Hindlimb muscle (tissue), 1 donor: ENCODE measurements around the gene ACTG1. TPM values are rescaled to one million over a fixed set of nuclear protein-coding genes. Genes with fewer than 3 reads are reported as not detected.

Experiments used
- DNase-seq: peaks from one replicate; pipeline ENCODE4 v3.0.0-alpha.2; 2013
- polyA plus RNA-seq: library from polyadenylated mRNA; unstranded; fragments of 120-200 nt; gene quantifications from one replicate; pipeline ENCODE4 v1.2.1, GENCODE V29; 2013; ENCODE audit not compliant: insufficient read length

Gene ACTG1
- polyA plus RNA-seq, 1 donor, result 1,339 TPM

DNA sequence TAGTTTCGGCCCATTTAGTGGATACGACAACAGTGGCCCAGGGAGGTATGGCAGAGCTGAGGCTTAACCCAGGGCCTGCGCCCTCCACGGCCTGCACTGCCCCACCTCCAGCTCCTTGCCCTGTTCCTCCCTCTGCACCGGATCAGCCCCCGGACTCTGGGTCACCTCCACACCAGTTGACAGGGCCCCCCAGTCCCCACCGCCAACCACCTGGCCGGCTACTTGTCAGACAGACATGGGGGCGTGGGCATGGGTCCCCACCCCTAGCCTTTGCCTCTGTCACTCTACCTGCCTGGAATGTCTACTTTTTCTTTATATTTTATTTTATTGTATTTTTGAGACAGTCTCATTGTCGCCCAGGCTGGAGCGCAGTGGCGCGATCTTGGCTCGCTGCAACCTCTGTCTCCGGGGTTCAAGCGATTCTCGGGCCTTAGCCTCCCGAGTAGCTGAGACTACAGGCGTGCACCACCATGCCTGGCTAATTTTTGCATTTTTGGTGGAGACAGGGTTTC, 3.0 kb upstream of the ACTG1 start:
- DNase-seq, result no peak

DNA sequence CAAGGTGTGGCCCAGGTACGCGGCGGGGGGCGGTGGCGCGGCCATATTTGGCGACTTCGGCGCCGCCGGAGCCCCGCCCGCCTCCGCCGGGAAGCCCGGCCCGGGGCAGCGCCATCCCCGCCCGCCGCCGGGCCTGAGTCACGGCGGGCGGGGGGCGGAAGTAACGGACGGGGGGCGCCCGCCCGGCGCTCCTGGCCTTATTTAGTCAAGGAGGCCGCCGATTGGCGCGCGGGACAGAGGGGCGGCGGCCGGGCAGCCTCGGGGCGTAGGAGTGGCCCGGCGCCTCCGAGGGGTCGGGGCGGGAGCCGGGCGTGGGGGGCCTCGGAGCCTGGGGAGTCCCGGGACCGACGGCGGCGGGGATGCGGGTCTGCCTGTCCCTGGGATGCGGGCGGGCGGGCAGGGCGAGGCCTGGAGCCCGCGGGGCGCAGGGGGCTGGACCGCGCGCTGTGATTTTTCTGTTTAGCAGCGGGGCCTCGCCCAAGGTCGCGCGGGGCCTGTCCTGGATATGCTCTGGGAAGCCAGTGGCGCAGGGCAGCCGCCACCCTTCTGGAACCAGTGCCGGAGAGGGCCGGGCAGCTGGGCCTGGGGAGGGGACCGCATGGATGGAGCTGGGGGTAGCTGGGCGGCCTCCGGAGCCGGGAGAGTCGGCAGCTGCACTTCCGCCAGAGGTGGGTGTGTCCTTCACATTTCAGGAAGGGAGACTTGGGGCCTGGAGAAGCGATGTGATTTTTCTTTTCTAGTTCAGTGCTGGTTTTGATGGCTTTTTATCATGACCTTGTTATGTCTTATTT, 2.3 kb upstream of the ACTG1 start:
- peak; percentile 78 for DNase-seq

DNA sequence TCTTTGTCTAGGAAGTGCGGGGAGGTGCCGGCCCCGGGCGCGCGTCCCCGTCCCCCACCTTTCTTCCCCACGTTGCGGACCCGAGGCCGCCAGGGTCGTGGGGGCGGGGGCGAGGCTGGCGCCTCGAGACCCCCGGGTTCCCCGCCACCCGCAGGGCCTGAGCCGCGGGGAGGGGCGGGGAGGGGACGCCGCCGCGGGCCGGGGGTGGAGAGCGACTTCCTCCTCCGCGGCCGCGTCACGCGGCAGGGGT, 1.8 kb upstream of the ACTG1 start:
- no peak for DNase-seq

DNA sequence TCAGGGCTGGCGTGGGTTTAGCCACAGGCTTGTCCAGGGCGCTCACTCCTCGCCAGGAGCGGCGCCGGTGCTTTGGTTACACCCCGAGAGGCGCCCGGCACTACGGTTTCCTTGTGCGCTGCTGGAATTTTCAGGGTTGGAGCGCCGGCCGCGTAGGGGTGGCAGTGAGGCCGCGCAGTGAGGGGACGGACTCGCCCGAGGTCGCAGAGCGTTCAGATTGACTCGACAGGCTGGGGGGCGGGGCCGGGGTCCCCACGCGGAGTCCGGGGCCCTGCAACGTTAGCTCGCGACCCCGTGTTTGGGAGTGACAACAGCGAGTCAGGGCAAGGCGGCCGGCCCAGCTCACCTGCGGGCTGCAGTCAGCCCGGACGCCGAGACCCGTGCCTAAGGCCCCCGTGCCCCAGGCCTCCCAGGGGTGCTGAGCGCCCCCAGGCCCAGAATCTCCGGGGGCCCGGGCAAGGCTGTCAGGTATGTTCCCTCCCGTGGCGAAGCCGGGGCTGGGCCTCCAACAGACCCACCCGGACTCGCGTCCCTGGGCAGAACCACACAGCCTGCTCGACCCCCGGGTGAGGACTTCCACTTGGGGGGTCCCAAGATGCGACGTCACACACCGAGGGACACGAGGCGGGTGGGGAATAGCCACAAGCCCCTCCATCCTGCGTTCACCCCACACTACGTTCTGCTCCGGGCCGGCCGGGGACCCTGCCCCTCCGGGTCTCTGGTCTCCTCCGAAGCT, 1.3 kb upstream of the ACTG1 start:
- DNase-seq, result peak; percentile 74

DNA sequence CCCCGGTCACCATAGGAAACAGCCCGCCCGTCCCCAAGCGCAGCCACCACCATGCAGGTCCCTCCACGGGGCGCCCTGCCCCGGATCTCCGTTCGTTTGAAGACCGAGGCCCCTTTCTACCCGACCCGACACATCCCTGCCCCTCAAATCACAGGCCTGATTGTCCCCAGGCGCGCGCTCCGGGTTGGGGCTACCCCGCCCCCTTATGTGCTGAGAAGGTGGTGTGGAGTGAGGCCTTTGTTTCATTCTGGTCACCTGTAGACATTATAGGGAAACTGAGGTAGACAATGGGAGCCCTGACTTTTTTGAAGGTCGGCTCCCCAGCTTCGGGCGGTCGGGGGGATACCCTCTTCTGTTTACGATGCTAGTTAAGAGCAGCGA, 763 bp upstream of the ACTG1 start:
- DNase-seq, result no peak

DNA sequence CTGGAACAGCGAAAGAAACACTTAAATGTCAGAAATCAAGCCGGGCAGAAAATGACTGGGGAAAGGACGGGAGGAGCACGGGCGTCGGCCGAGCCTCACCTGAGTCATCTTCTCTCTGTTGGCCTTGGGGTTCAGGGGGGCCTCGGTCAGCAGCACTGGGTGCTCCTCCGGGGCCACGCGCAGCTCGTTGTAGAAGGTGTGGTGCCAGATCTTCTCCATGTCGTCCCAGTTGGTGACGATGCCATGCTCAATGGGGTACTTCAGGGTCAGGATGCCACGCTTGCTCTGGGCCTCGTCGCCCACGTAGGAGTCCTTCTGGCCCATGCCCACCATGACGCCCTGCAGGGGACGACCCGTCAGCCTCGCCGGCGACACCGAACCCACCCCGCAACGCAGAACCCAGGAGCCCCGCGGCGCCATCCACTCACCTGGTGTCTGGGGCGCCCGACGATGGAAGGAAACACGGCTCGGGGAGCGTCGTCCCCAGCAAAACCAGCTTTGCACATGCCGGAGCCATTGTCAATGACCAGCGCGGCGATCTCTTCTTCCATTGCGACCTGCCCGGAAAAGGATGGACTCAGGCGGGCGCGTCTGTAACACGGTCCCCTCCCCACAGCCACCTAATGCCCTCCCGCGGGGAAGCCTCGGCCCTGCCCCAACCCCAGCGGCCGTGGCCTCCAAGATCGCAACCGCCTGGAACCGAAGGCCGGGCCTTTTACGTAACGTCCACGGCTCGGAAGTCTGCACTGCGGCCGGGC, 616 bp downstream of the ACTG1 start:
- DNase-seq, result no peak

DNA sequence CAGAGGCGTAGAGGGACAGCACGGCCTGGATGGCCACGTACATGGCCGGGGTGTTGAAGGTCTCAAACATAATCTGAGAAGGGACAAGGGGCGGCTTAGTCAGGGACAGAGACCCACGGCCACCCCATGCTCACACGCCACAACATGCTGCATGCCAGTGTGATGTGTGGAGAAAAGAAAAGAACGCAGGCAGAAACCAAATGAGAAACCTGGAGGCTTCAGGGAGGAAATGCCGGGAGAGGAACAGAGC, 1.1 kb downstream of the ACTG1 start:
- DNase-seq, result no peak

DNA sequence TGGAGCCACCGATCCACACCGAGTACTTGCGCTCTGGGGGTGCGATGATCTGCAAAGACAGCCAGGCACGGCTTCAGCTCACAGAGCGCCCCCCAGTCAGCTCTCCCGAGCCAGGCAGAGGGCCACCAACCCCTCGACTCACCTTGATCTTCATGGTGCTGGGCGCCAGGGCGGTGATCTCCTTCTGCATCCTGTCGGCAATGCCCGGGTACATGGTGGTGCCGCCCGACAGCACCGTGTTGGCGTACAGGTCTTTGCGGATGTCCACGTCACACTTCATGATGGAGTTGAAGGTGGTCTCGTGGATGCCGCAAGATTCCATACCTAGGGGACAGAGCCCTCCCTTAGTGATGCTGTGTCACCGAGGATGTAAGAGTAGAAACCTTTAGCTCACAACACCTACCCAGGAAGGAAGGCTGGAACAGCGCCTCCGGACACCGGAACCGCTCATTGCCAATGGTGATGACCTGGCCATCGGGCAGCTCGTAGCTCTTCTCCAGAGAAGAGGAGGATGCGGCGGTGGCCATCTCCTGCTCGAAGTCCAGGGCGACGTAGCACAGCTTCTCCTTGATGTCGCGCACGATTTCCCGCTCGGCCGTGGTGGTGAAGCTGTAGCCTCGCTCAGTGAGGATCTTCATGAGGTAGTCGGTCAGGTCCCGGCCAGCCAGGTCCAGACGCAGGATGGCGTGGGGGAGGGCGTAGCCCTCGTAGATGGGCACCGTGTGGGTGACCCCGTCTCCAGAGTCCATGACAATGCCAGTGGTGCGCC, 1.6 kb downstream of the ACTG1 start:
- no peak for DNase-seq

DNA sequence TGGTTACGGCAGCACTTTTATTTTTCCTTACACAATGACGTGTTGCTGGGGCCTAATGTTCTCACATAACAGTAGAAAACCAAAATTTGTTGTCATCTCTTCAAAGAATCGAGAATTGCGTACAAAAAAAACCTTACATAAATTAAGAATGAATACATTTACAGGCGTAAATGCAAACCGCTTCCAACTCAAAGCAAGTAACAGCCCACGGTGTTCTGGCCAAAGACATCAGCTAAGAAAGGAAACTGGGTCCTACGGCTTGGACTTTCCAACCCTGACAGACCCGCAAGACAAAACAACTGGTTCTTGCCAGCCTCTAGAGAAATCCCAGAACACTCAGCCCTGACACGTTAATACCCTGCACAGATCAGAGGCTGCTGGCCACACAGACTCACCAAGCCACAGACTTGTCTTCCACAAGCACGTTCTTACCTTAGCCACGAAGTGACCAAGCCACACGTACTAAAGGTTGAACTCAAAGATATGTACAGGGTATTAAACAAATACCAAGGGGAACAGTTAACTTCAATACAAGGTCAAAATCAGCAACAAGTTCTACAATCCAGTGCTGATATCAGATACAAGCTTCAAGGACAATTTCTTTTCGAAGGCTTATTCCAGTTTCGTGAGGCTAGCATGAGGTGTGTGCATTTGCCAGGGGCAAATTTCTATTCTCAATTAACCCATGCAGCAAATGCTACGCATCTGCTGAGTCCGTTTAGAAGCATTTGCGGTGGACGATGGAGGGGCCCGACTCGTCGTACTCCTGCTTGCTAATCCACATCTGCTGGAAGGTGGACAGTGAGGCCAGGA, 2.4 kb downstream of the ACTG1 start:
- DNase-seq, result no peak

DNA sequence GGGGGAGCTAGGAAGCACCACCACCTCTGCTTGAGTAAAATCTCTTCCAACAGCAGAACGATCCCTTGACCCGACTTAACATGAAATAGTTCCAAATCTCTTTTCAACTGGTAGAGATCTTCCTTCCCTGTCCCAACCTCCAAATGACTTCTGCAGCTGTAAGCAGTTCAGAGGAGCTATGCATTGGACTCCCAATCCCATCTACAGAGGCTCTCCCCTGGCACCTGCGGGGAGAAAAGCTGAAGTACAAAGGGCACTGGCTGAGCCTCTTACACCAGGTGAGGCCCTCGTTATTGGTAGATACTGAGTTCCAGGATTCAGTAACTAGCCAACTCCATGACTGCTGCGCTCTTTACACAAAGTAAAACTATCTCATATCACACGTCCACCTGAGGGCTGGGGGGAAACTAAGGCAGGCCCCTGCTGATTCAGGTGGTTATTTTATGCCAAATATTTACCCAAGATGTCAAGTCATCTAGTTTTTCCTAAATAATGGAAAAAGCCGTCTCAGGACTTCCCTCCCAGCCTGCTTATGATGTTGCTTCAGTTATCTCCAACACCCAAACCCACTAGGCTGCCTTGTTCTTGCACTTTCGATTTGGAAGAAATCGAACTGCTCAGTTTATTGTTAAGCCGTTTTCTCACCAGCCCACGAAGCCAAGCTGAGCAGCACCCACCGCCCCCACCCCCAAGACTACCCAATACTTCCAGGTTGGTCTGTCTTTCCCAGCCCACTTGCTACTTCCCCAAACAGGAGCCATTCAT, 3.2 kb downstream of the ACTG1 start:
- DNase-seq, result no peak

DNA sequence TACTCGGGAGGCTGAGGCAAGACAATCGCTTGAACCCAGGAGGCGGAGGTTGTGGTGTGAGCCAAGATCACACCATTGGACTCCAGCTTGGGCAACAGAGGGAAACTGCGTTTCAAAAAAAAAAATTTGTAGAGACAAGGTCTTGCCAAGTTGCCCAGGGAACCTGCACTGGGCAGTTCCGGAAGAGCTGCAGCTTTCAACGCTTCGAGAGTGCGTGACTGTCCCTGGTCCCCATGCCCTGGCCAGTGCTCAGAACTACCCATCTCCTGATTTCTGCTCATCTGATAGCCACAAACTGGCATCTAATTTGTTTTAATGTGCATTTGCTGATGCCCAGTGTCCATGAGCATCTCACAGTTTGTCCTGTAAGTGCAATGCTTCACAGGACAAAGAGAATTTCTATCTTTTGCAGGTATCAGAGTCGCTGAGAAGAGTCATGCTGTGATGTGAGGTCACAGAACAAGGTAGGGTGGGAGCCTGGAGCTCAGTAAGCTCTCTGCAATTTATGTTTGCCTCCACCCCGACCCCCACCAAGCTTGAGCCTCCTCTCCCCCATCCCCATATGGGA, 3.9 kb downstream of the ACTG1 start:
- no peak for DNase-seq

DNA sequence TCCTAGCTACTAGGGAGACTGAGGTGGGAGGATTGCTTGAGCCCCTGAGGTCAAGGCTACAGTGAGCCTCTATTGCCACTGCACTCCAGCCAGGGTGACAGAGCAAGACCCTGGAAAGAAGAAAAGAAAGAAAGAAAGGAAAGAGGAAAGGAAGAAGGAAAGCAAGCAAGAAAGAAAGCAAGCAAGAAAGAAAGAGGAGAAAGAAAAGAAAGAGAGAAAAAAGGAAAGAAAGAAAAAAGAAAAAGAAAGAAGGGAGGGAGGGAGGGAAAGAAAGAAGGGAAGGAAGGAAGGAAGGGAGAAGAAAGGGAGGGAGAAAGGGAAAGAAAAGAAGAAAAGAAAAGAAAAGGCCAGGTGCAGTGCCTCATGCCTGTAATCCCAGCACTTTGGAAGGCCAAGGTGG, 9.0 kb downstream of the ACTG1 start:
- no peak for DNase-seq

DNA sequence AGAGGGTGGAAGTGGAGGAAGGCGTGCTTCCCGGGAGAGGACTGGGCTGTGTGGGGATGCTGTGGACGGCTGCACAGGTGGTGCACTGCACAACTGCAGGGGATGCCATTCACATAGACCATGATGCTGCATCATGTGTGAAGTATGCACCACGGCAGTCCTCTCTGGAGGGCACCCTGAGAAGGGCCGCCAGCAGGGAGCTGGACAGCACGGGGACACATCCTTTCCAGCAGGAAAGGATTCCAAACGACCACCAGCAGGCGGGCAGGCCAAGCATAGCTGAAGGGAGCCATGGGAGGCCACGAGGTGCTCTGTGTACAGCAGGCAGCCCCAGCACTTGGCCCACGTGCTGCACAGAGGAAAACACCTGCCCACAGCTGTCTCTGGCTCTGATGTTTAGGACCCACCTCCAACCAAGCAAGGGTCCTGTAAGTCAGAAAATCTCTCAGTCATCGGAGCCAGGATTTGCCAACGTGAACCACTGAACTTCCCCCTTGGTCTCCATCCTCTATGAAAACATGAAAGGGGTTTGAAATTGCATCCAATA, 10.1 kb downstream of the ACTG1 start:
- DNase-seq, result no peak

DNA sequence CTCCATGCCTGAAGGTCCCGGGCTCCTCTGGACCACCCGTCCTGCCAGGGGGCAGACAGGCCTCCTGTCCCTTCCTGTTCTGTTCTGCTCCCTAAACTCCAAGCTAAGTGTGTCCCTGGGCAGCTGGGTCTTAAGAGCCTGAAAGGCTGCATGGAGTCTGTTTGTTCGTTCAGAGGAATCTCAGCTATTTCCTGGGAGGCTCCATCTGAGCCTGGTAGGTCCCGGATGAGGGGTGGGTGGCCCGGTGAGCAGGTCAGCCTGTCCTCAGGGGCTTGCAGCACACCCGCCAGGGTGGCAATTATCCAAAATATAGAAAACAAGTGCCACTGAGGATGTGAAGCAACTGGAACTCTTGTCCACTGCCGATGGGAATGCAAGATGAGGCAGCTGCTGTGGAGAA, 12.6 kb downstream of the ACTG1 start:
- no peak for DNase-seq

DNA sequence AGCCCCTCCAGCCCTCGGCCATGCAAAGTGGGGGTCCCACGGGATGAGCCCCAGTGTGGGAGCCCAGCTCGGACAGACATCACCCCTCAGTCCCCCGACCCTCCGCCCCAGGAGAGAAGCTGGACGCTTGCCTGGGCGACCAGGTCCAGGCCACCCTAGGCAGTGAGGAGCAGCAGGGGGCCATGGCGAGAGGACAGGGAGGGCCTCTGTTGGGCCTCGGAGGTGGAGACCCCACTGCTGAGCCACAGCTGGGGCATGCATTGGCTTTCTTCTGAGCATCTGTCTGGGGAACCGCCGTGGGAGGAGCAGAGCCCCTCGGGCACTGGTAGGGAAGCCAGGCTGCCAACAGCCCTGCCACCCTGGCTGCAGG, 13.0 kb downstream of the ACTG1 start:
- DNase-seq, result no peak

DNA sequence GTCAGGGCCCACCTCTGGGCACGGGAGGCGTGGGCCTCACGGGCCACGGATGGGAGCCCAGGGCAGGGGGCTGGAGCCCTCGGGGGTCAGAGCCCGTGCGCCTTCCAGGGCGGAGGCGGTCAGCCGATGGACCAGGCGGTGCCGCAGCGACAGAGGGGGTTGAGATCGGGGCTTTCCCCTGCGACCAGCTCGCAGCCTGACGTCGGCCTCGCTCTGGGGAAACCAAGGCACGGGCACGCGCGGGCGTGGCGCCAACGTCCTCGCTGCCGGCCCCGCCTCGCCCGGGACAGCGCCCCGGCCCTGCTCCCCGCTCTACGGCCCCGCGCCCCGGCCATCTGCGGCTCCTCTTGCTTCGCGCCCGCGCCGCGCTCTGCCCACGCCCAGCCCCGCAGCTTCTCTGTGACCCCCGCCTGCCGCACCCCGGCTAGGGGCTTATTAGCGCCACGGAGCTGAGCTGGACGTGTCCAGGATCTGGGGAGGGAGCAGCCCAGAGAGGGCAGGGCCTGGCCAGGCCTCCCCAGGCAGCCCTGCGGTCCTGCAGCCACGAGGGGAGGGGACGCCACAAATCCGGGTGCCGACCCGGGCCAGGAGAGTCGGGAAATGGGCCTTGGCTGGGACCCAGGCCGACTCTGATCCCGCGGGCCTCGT, 13.5 kb downstream of the ACTG1 start:
- no peak for DNase-seq

DNA sequence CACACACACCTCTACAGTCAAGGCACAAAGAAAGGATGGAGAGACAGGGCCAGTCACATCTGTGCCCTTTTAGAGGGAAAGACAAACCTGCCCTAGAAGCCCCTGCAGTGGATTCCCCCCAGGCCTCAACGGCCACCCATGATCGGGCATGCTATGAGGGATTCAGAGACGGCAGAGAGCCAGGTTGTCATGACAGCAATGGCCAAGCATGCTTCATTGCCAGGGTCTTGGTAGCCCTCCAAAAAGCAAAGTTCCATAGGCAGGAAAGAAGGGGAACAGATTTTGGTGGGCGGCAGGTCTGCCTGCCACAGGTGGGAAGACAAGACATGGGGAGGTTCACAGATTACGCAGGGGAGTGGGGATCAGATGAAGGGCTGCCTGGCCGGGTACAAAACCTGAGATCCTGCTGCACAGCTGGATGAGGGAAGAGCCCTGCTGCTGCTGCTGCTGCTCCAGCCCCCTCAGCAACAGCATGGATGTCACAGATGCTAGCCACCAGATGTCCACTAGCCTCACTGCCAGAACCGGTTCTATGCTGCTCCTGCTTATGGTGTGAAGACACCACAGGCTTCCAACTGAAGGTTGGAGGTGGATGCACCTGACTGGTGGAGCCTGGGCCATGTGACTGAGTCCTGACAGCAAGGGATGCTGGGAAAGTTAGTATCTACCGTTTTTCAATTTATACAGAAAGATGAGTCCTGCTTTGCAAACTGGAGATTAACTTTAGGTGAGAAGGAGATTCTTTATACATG, 17.8 kb downstream of the ACTG1 start:
- DNase-seq, result no peak

DNA sequence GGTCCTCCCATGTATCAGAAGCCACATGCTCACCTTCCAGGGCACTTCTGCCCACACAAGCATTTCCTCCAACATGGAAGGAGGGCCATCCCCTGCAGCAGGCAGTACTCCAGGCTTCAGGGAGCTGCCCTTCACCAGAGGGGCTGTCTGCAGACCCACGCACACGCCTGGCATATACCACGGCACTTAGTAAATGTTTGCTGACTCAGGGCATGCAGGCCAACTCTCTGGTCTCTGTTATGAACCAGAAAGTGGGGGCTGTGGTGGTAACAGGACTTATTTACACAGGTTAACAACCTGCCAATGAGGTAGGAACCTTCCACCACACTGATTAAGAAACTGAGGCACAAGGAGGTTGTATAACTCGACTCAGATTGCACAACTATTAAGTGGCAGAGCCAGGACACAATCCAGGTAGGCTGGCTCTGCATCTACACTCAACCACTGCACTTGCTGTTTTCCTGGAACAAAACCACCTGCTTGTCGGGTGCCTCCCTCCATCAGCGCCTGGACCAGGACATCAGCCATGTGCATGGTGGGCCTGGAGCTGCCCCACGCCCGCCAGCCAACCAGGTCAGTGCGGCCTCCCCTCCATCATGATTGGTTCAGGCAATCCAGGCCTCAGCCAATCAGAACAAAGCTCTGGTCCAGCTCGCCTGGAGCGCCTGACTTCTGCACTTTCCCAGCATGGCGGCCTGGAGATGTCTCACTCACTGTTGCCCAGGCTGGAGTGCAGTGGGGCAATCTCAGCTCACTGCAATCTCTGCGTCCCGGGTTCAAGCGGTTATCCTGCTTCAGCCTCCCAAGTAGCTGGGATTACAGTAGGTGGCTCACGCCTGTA, 19.2 kb downstream of the ACTG1 start:
- no peak for DNase-seq

DNA sequence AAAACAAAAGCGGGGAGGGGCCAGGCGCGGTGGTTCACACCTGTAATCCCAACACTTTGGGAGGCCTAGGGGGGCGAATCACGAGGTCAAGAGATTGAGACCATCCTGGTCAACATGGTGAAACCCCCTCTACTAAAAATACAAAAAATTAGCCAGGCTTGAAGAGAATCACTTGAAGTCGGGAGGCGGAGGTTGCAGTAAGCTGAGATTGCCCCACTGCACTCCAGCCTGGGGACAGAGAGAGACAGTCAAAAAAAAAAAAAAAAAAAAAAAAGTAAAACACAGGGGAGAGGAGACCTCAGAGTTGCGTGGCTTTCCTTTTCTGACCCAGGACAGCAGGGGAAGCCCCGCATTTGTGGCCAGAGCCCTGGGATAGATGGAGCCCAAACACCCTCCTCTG, 19.9 kb downstream of the ACTG1 start:
- DNase-seq, result no peak
